ENCODE data around the gene ZNF439.

DNA sequence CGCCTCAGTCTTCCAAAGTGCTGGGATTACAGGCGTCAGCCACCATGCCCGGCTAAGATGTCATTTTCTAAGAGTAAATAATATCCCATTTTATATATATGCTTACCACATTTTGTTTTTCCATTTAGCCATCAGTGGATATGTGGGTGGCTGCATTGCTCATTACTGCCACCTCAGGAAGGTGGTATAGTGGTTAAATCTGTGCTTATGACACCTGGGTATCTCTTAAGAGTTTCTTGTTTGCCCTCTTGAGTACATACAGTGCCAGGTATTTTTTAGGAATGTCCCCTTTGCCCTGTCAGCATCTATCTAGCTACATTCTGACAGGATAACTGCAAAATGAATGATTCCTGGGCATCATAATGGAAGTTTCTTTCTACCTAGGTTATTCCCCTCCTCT lies 53.7 kb downstream of the ZNF439 start:
- TF ChIP-seq, protein P1, sequence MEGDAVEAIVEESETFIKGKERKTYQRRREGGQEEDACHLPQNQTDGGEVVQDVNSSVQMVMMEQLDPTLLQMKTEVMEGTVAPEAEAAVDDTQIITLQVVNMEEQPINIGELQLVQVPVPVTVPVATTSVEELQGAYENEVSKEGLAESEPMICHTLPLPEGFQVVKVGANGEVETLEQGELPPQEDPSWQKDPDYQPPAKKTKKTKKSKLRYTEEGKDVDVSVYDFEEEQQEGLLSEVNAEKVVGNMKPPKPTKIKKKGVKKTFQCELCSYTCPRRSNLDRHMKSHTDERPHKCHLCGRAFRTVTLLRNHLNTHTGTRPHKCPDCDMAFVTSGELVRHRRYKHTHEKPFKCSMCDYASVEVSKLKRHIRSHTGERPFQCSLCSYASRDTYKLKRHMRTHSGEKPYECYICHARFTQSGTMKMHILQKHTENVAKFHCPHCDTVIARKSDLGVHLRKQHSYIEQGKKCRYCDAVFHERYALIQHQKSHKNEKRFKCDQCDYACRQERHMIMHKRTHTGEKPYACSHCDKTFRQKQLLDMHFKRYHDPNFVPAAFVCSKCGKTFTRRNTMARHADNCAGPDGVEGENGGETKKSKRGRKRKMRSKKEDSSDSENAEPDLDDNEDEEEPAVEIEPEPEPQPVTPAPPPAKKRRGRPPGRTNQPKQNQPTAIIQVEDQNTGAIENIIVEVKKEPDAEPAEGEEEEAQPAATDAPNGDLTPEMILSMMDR (IDR thresholded peaks at IDR 0.05) = no peak
- no peak for TF ChIP-seq POLR2A (IDR thresholded peaks at IDR 0.05)
